Heart left ventricle (tissue), 16 donors: ENCODE results near the gene ANXA11. TPM values are rescaled to one million over a fixed set of nuclear protein-coding genes. Genes with fewer than 3 reads are reported as not detected.
A peak's percentile ranks its signal among the peaks of the same experiment; 100 is the strongest.

ENCODE experiments used
- ATAC-seq, 4 donors: fragments of 200-7000 bp; cut with Tn5 transposase; one replicate each; pipeline ENCODE4 v1.9.1; 2020 to 2022; ENCODE audit warnings: moderate library complexity in 4 of 4, mild to moderate bottlenecking in 3 of 4, moderate number of reproducible peaks in 1 of 4
- DNase-seq, 5 donors: peaks; one replicate each; pipeline ENCODE4 v3.0.0-alpha.2; 2020
- H3K27ac ChIP-seq, 12 donors: fragments of 200-600 bp; sonication (generic) in 4 of 12; one replicate each; pipeline versions ENCODE4 v1.5.0 to v1.8.0; 2016 to 2022; ENCODE audit warnings: mild to moderate bottlenecking in 2 of 12
- H3K27me3 ChIP-seq, 9 donors: fragments of 200-600 bp; sonication (generic) in 2 of 9; one replicate each; pipeline versions ENCODE4 v1.5.1 to v1.8.0; 2016 to 2022; ENCODE audit warnings: mild to moderate bottlenecking in 3 of 9
- H3K36me3 ChIP-seq, 9 donors: fragments of 200-600 bp; sonication (generic) in 2 of 9; one replicate each; pipeline versions ENCODE4 v1.5.0 to v1.8.0; 2018 to 2022; ENCODE audit warnings: mild to moderate bottlenecking in 2 of 9
- H3K4me1 ChIP-seq, 12 donors: fragments of 200-600 bp; sonication (generic) in 4 of 12; one replicate each; pipeline versions ENCODE4 v1.5.0 to v1.8.0; 2016 to 2022; ENCODE audit warnings: mild to moderate bottlenecking in 3 of 12
- H3K4me3 ChIP-seq, 12 donors: fragments of 200-600 bp; sonication (generic) in 4 of 12; one replicate each; pipeline versions ENCODE4 v1.5.0 to v1.8.0; 2017 to 2022; ENCODE audit warnings: mild to moderate bottlenecking in 9 of 12, moderate library complexity in 4 of 12
- H3K9me3 ChIP-seq, 12 donors: fragments of 200-600 bp; sonication (generic) in 4 of 12; one replicate each; pipeline versions ENCODE4 v1.5.0 to v1.8.0; 2016 to 2022; ENCODE audit warnings: mild to moderate bottlenecking in 1 of 12
- POLR2A ChIP-seq, 2 donors: fragments of 450-650 bp; IDR thresholded peaks; one replicate each; pipeline ENCODE4 v1.6.1; 2017; ENCODE audit warnings: antibody characterized with exemption in 2 of 2, mild to moderate bottlenecking in 2 of 2, moderate library complexity in 2 of 2
- WGBS, 4 donors: extraction: QIAGEN DNeasy Blood & Tissue Kit in 2 of 4; methylation state at CpG; one replicate each; pipeline versions ENCODE4 v1.1.5 to v1.1.7; 2013 to 2018; 5-methylcytosine and 5-hydroxymethylcytosine counted together
- intact Hi-C, 10 donors: fragments of 100-400 bp; cut with DNase I; formaldehyde crosslinking; loops; one replicate each; pipeline versions ENCODE4 v1.11.1 to v1.14.2; 2022
- polyA plus RNA-seq, 2 donors: library from polyadenylated mRNA; stranded (reverse); fragments of 200-250 nt; gene quantifications; one replicate each; pipeline ENCODE4 v1.2.3, GENCODE V29; 2013
- total RNA-seq, 9 donors: library from RNA; depleted of rRNA in 2 of 9; stranded (reverse); fragments of >200 nt in 2 of 9; fragmentation: NEBNext Ultra II Directional in 3 of 9; extraction: Animal tissue kit (Norgen Biotek cat#: 25700) in 3 of 9; gene quantifications; one replicate each; pipeline versions ENCODE4 v1.1.0 to v1.2.4, GENCODE V29; 2016 to 2023
- TF ChIP-seq, protein P1 (sequence below), 12 donors: fragments of 200-600 bp; sonication (generic) in 4 of 12; IDR thresholded peaks; one replicate each; pipeline versions ENCODE4 v1.5.0 to v1.8.0; 2018 to 2022; ENCODE audit warnings: antibody characterized with exemption in 12 of 12, mild to moderate bottlenecking in 5 of 12
- donor health status: ischemic (EF 13 %, LVEDD 7.1; RV severe dilation, severe dysfunction).
- donor health status: healthy with polysubstance abuse.
- donor health status: DM: no; HTN: yes; CAD: no.
- donor health status: DM: no; HTN: no; CAD: no.
- donor health status: ischemic (EF 25% LVEDD 6.9; RV normal size, moderate dysfunction).
- donor health status: ischemic (EF 25% LVEDD 5.7; RV mildly dilated, moderate dysfunction).
- donor health status: healthy.
- donor health status: DM: yes; HTN: yes; CAD: no.
- donor health status: ischemic (EF 35%, LVEDD 5.7; RV mildly dilated, moderate dysfunction).
- donor health status: nonischemic (EF 11% LVEDD 7.7; RV severe dilation, severe dysfunction).
- donor health status: DM: yes; HTN: yes; CAD: no.
- donor health status: PGD.
- donor health status: ischemic (EF 29% LVEDD 5.4; RV normal size, mild dysfunction).
- donor health status: nonischemic (EF 23%, LVEDD 6.1; RV moderate dilation, normal function).

ANXA11 gene
- total and polyA plus RNA-seq, 11 donors = 152 to 487 (median 368) TPM

DNA sequence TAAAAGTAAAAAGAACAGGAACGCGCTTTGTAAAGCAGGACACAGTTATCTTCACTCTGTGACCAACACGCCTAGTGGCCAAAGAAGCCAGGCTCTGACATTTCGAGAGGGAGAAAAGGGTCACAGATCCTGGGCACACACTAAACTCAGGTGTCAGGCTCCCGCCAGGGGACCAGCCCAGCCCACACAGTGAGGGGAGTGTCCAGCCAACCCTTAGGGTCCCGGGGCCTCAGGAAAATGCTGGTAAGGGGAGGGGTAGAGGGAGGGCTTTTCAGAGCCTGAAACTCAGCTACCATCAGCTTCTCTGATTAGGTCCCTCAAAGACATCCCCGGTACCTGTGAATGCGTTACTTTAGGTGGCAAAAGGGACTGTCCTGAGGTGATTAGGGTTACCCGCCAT, 16.6 kb downstream of the ANXA11 start:
- Histone ChIP-seq H3K27me3 (no peaks in the 10 kb centered on the region), H3K36me3 (peaks cover 0 to 6% (median 0%) of the 10 kb centered on the region in 9 donors), H3K4me3 (peak overlapping the region in 1 of 12 donors; percentile 18), H3K9me3 (peaks cover 0 to 9% (median 0%) of the 10 kb centered on the region in 12 donors), H3K27ac (peak overlapping the region in 10 of 12 donors; percentile 23 to 93 (median 60)), H3K4me1 (peaks cover 11 to 98% (median 81%) of the 10 kb centered on the region in 12 donors)
- TF ChIP-seq, protein P1, sequence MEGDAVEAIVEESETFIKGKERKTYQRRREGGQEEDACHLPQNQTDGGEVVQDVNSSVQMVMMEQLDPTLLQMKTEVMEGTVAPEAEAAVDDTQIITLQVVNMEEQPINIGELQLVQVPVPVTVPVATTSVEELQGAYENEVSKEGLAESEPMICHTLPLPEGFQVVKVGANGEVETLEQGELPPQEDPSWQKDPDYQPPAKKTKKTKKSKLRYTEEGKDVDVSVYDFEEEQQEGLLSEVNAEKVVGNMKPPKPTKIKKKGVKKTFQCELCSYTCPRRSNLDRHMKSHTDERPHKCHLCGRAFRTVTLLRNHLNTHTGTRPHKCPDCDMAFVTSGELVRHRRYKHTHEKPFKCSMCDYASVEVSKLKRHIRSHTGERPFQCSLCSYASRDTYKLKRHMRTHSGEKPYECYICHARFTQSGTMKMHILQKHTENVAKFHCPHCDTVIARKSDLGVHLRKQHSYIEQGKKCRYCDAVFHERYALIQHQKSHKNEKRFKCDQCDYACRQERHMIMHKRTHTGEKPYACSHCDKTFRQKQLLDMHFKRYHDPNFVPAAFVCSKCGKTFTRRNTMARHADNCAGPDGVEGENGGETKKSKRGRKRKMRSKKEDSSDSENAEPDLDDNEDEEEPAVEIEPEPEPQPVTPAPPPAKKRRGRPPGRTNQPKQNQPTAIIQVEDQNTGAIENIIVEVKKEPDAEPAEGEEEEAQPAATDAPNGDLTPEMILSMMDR (IDR thresholded peaks at IDR 0.05) = no peak
- TF ChIP-seq POLR2A (IDR thresholded peaks at IDR 0.05) = no peak
- intact Hi-C loops = no loop called here
- WGBS, 4 donors = 78 to 88% (median 81%) methylated on average over 9 of the region's 9 CpGs
- ATAC-seq (no peak), DNase-seq (no peak)

DNA sequence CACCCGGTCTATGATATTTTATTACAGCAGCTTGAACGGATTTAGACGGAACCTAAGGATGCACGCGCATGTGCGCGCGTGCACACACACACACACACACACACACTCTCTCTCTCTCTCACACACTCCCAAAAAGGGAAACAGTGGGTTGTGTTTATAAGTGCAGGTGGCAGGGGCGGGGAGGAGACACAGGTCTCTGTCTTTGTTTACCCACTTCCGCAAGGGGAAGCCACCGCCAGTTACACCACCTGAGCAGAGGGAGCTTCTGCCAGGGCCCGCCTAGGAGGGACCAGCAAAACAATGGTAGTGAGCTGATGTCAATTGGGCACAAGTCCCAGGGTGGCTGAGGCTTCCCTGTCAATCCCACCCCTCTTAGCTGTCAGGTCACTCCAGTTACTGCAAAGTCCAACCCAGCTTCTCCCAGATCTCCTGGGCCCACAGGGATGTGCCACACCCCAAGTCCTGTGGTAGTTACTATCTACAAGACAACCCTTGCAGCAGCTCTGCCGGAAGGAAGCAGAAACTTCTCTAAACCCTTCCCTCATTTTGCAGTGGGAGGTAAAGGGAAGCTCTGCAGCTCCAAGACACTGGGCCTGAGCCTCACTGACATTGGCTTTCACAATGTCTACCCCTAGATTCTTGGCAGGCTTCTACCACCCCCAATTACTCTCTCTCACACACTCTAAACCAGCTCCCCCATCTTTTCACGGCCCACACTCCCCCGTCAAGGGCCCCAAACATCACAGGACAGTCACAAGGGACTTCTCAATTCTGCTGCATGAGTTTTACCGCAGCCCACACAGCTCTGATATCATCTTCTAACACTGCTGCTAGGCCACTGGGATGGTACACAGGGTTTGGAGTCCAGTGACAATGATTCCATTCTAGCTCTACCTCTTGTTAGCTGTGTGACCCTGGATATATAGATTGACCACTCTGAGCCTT, 17.6 kb downstream of the ANXA11 start:
- Histone ChIP-seq H3K27ac (peak overlapping the region in 11 of 12 donors; percentile 29 to 93 (median 80)), H3K4me1 (peaks cover 11 to 100% (median 85%) of the 10 kb centered on the region in 12 donors), H3K36me3 (peaks cover 0 to 6% (median 0%) of the 10 kb centered on the region in 9 donors), H3K27me3 (no peaks in the 10 kb centered on the region), H3K9me3 (peaks cover 0 to 7% (median 0%) of the 10 kb centered on the region in 12 donors), H3K4me3 (peak overlapping the region in 1 of 12 donors; percentile 18)
- TF ChIP-seq POLR2A (IDR thresholded peaks at IDR 0.05) = no peak
- TF ChIP-seq, protein P1 (IDR thresholded peaks at IDR 0.05) = no peak
- DNase-seq (peak in 1 of 5 donors; percentile 67), ATAC-seq (peak in 3 of 4 donors; percentile 1 to 28 (median 19))
- intact Hi-C loops = no loop called here
- 39 to 61% (median 51%) methylated on average over 15 to 16 of the region's 16 CpGs for WGBS, 4 donors

DNA sequence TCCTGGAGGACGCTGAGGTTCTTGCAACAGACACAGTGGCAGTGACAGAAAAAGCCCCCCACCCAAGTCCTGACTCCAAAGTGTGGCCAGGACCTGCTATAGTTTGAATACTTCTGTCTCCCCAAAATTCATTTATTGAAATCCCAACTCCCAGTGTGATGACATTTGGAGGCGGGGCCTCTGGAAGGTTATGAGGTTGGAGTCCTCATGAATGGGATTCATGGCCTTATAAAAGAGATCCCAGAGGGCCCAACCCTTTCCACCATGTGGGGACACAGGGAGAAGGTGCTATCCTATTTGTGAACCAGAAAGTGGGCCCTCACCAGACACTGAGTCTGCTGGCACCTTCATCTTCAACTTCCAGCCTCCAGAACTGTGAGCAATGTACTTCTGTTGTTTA, 18.3 kb downstream of the ANXA11 start:
- DNase-seq (no peak), ATAC-seq (no peak)
- Histone ChIP-seq H3K9me3 (peaks cover 0 to under 1% (median 0%) of the 10 kb centered on the region in 12 donors), H3K4me3 (peak overlapping the region in 1 of 12 donors; percentile 18), H3K27ac (peak overlapping the region in 11 of 12 donors; percentile 66 to 93 (median 81)), H3K27me3 (no peaks in the 10 kb centered on the region), H3K36me3 (peaks cover 0 to 6% (median 0%) of the 10 kb centered on the region in 9 donors), H3K4me1 (peaks cover 10 to 100% (median 88%) of the 10 kb centered on the region in 12 donors)
- WGBS, 4 donors = 67 to 84% (median 78%) methylated on average over 2 of the region's 2 CpGs
- no peak for TF ChIP-seq POLR2A (IDR thresholded peaks at IDR 0.05)
- TF ChIP-seq, protein P1 (IDR thresholded peaks at IDR 0.05) = no peak
- intact Hi-C loops = no loop called here
